C4-2B (cell line): ENCODE results near the gene FTCD.

Experiments
- CTCF ChIP-seq: fragments of 450-650 bp; conservative IDR thresholded peaks from 2 replicates; pipeline ENCODE4 v1.5.1; 2017; ENCODE audit warnings: mild to moderate bottlenecking
- ZFX ChIP-seq: fragments of 450-650 bp; IDR thresholded peaks from 2 replicates; pipeline ENCODE4 v1.6.1; 2017

- TF ChIP-seq CTCF: no peak
- no peak for TF ChIP-seq ZFX
These were observed 17.6 kb upstream of the FTCD start for GRCh38 chr21:46172863-46173528.
